Measurements from ENCODE around the gene C4orf46.
A peak's percentile ranks its signal among the peaks of the same experiment; 100 is the strongest.
"Not testable (repeated sequence)": the region's sequence is repeated elsewhere in the genome, so short reads cannot be mapped to it uniquely, and the experiment has no call there.

The C4orf46 gene

GRCh38 chr4:158671665-158671914, at the start of gene C4orf46:
C4orf46 (minus strand) TSS chr4:158671887; CDS start chr4:158671801, 86 bp downstream.
- no peak for DNase-seq

GRCh38 chr4:158715802-158716201, 44.1 kb upstream of the C4orf46 start:
- DNase-seq: no peak

GRCh38 chr4:158714937-158715336, 43.2 kb upstream of the C4orf46 start:
- DNase-seq: peak; percentile 20

- not testable (repeated sequence) for DNase-seq
Measured at GRCh38 chr4:158712622-158713021, 40.9 kb upstream of the C4orf46 start.

GRCh38 chr4:158710814-158711213, 39.1 kb upstream of the C4orf46 start:
- DNase-seq: no peak

GRCh38 chr4:158704274-158704673, 32.6 kb upstream of the C4orf46 start:
- no peak for DNase-seq

GRCh38 chr4:158688813-158689212, 17.1 kb upstream of the C4orf46 start:
- no peak for DNase-seq

GRCh38 chr4:158682066-158682465, 10.4 kb upstream of the C4orf46 start:
- DNase-seq: no peak

- no peak for DNase-seq
Measured at GRCh38 chr4:158681629-158682028, 9.9 kb upstream of the C4orf46 start.

- no peak for DNase-seq
Measured at GRCh38 chr4:158678767-158679166, 7.1 kb upstream of the C4orf46 start.

GRCh38 chr4:158676076-158676475, 4.4 kb upstream of the C4orf46 start:
- DNase-seq: no peak

GRCh38 chr4:158673633-158674032, 1.9 kb upstream of the C4orf46 start:
- DNase-seq: no peak

GRCh38 chr4:158671915-158672806, 474 bp upstream of the C4orf46 start, which contains the start of gene ETFDH:
ETFDH (plus strand) TSS chr4:158672296; CDS start chr4:158672457, 161 bp downstream.
- peak; percentile 100 for DNase-seq

GRCh38 chr4:158670975-158671664, 567 bp downstream of the C4orf46 start:
- peak; percentile 44 for DNase-seq

- DNase-seq: no peak
Measured at GRCh38 chr4:158669310-158669709, 2.4 kb downstream of the C4orf46 start.

- DNase-seq: peak; percentile 44
Measured at GRCh38 chr4:158667651-158668198, 4.0 kb downstream of the C4orf46 start.

- no peak for DNase-seq
Measured at GRCh38 chr4:158666892-158667291, 4.8 kb downstream of the C4orf46 start.

- no peak for DNase-seq
Measured at GRCh38 chr4:158664806-158665205, 6.9 kb downstream of the C4orf46 start.

GRCh38 chr4:158663707-158664625, 7.7 kb downstream of the C4orf46 start:
- DNase-seq: peak; percentile 88

- DNase-seq: peak; percentile 49
Measured at GRCh38 chr4:158663255-158663654, 8.4 kb downstream of the C4orf46 start.

- DNase-seq: no peak
Measured at GRCh38 chr4:158657291-158657690, 14.4 kb downstream of the C4orf46 start.

GRCh38 chr4:158656439-158656838, 15.2 kb downstream of the C4orf46 start:
- no peak for DNase-seq

- DNase-seq: no peak
Measured at GRCh38 chr4:158652920-158653319, 18.8 kb downstream of the C4orf46 start.
